HEK293 (cell line): Measurements from ENCODE around the gene CCDC85A.

Source experiments
- CTCF ChIA-PET: fragments of 350-600 bp; formaldehyde crosslinking; extraction: SDS; loops from one replicate; lab custom pipeline; 2021; ENCODE audit warnings: antibody characterized with exemption; lab: Yijun Ruan, JAX
- POLR2A ChIA-PET: fragments of 300-600 bp; formaldehyde crosslinking; extraction: SDS; loops from one replicate; lab custom pipeline; 2020; ENCODE audit warnings: antibody characterized with exemption, inconsistent platforms; lab: Yijun Ruan, JAX
- H3K27ac ChIP-seq: fragments of 200-500 bp; sonication (Bioruptor generic); 2 replicates; pipeline ENCODE4 v1.5.1; 2014; ENCODE audit warnings: low read depth, low read length, control low read depth, inconsistent platforms; ENCODE audit errors: extremely low read depth
- H3K36me3 ChIP-seq, 2 experiments: fragments of 200-500 bp in 1 of 2; sonication (Bioruptor generic) in 1 of 2; 1 replicate in 1 of 2; 2 replicates in 1 of 2; pipeline ENCODE4 v1.5.1; 2014 to 2017; ENCODE audit warnings: inconsistent platforms in 2 of 2, low read length in 2 of 2; ENCODE audit not compliant: control insufficient read depth in 2 of 2, insufficient read depth in 1 of 2
- H3K4me1 ChIP-seq: fragments of 200-500 bp; sonication (Bioruptor generic); 2 replicates; pipeline ENCODE4 v1.5.1; 2014; ENCODE audit warnings: mild to moderate bottlenecking, low read length, inconsistent platforms; ENCODE audit not compliant: control insufficient read depth, insufficient read depth
- H3K4me3 ChIP-seq: 2 replicates; pipeline ENCODE4 v1.5.1; 2011; ENCODE audit warnings: low read depth, mild to moderate bottlenecking, control low read depth, low read length, moderate library complexity
- H3K9me3 ChIP-seq: fragments of 200-500 bp; sonication (Bioruptor generic); 2 replicates; pipeline ENCODE4 v1.5.1; 2014; ENCODE audit warnings: low read depth, low read length, inconsistent platforms; ENCODE audit not compliant: control insufficient read depth, insufficient read depth
- REST ChIP-seq: fragments of 450-650 bp; formaldehyde crosslinking; IDR thresholded peaks from 2 replicates; pipeline ENCODE4 v1.5.1; 2016; ENCODE audit warnings: missing biosample characterization, missing genetic modification characterization
- ZFP37 ChIP-seq: fragments of 450-650 bp; formaldehyde crosslinking; IDR thresholded peaks from 2 replicates; pipeline ENCODE4 v1.5.1; 2016; ENCODE audit warnings: missing biosample characterization, missing genetic modification characterization
- ZNF473 ChIP-seq: fragments of 450-650 bp; formaldehyde crosslinking; IDR thresholded peaks from 2 replicates; pipeline ENCODE4 v1.5.1; 2017; ENCODE audit warnings: missing biosample characterization, missing genetic modification characterization
- ZNF501 ChIP-seq: fragments of 450-650 bp; formaldehyde crosslinking; IDR thresholded peaks from 2 replicates; pipeline ENCODE4 v1.5.1; 2016; ENCODE audit warnings: missing biosample characterization, missing genetic modification characterization
- ZNF521 ChIP-seq: fragments of 450-650 bp; formaldehyde crosslinking; IDR thresholded peaks from 2 replicates; pipeline ENCODE4 v1.5.1; 2017; ENCODE audit warnings: missing biosample characterization, mild to moderate bottlenecking, missing genetic modification characterization
- ZNF544 ChIP-seq: fragments of 450-650 bp; formaldehyde crosslinking; IDR thresholded peaks from 2 replicates; pipeline ENCODE4 v1.5.0; 2017; ENCODE audit warnings: missing biosample characterization, missing genetic modification characterization
- ZNF585B ChIP-seq: fragments of 450-650 bp; formaldehyde crosslinking; IDR thresholded peaks from 2 replicates; pipeline ENCODE4 v1.5.1; 2016; ENCODE audit warnings: missing biosample characterization, missing genetic modification characterization
- ZNF76 ChIP-seq: fragments of 450-650 bp; formaldehyde crosslinking; IDR thresholded peaks from 2 replicates; pipeline ENCODE4; 2016; ENCODE audit warnings: low read depth, missing biosample characterization, missing genetic modification characterization, borderline replicate concordance
- ZNF777 ChIP-seq: fragments of 450-650 bp; formaldehyde crosslinking; IDR thresholded peaks from 2 replicates; pipeline ENCODE4 v1.5.1; 2017; ENCODE audit warnings: missing biosample characterization, missing genetic modification characterization, borderline replicate concordance

CCDC85A gene

GRCh38 chr2:56416500-56417176 is 232.8 kb downstream of the CCDC85A start:
- TF ChIP-seq REST (tag by site-specific recombination) (no peak), ZNF777 (tag by site-specific recombination) (no peak), ZNF76 (tag by site-specific recombination) (no peak), ZNF544 (no peak), ZNF585B (tag by site-specific recombination) (no peak), ZFP37 (tag by site-specific recombination) (no peak), ZNF473 (tag by site-specific recombination) (no peak), ZNF521 (tag by site-specific recombination) (no peak), ZNF501 (no peak)
- TF ChIP-seq, all 188 proteins: peak for 0
- no peak overlapping the region for H3K27ac ChIP-seq
- H3K4me1 ChIP-seq: no peaks in the 10 kb centered on the region
- no peaks in the 10 kb centered on the region for H3K9me3 ChIP-seq
- ChIA-PET POLR2A (no interaction called here), CTCF (no interaction called here)
- no peak overlapping the region for H3K4me3 ChIP-seq
- H3K36me3 ChIP-seq: no peaks in the 10 kb centered on the region
